ENCODE measurements around the gene SPSB1. TPM values are rescaled to one million over a fixed set of nuclear protein-coding genes. Genes with fewer than 3 reads are reported as not detected.

Gene SPSB1
- polyA plus RNA-seq, 1 donor (not counting 4 experiments of a cell fraction or from before 2014, with no cell fraction given), result 19.8 TPM

- no peaks in the 10 kb centered on the region for H3K79me2 ChIP-seq (ENCODE audit: control insufficient read depth, insufficient read depth, low read length)
- FAIRE-seq (no peak), DNase-seq (ENCODE audit: low read depth, low spot score) (no peak)
- peaks cover 3% of the 10 kb centered on the region for H3K4me1 ChIP-seq (ENCODE audit: control insufficient read depth, extremely low read depth, insufficient read depth, low read length)
- no peak for TF ChIP-seq EZH2 (IDR thresholded peaks at IDR 0.05; ENCODE audit: low read length)
- TF ChIP-seq, protein P1, sequence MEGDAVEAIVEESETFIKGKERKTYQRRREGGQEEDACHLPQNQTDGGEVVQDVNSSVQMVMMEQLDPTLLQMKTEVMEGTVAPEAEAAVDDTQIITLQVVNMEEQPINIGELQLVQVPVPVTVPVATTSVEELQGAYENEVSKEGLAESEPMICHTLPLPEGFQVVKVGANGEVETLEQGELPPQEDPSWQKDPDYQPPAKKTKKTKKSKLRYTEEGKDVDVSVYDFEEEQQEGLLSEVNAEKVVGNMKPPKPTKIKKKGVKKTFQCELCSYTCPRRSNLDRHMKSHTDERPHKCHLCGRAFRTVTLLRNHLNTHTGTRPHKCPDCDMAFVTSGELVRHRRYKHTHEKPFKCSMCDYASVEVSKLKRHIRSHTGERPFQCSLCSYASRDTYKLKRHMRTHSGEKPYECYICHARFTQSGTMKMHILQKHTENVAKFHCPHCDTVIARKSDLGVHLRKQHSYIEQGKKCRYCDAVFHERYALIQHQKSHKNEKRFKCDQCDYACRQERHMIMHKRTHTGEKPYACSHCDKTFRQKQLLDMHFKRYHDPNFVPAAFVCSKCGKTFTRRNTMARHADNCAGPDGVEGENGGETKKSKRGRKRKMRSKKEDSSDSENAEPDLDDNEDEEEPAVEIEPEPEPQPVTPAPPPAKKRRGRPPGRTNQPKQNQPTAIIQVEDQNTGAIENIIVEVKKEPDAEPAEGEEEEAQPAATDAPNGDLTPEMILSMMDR (optimal IDR thresholded peaks at IDR 0.05 in 1 of 3, IDR thresholded peaks at IDR 0.05 in 1 of 3, conservative IDR thresholded peaks at IDR 0.05 in 1 of 3; ENCODE audit: extremely low read depth in 1 of 3, insufficient read depth in 2 of 3, low read length in 3 of 3), result no peak
- no peaks in the 10 kb centered on the region for H3K9me3 ChIP-seq (ENCODE audit: control insufficient read depth, low read depth, low read length)
- no peak overlapping the region for H3K4me3 ChIP-seq (ENCODE audit: control insufficient read depth in 2 of 3, extremely low read depth in 1 of 3, insufficient read depth in 2 of 3, low read depth in 1 of 3, low read length in 3 of 3)
- no peaks in the 10 kb centered on the region for H3K36me3 ChIP-seq (ENCODE audit: control insufficient read depth in 2 of 2, extremely low read depth in 1 of 2, insufficient read depth in 2 of 2, low read length in 2 of 2)
- H4K20me1 ChIP-seq (ENCODE audit: control insufficient read depth, extremely low read depth, insufficient read depth, low read length), result no peaks in the 10 kb centered on the region
- peaks cover 9% of the 10 kb centered on the region for H3K27me3 ChIP-seq (ENCODE audit: control insufficient read depth, extremely low read depth, insufficient read depth, low read length)
- dilution Hi-C loops (cut with MboI; ENCODE audit: extremely low pct_ligation_motif_present, low sequenced_read_pairs), result no loop called here
- no peaks in the 10 kb centered on the region for H3K9me1 ChIP-seq (ENCODE audit: control insufficient read depth, extremely low read depth, insufficient read depth, low read length)
- H3K4me2 ChIP-seq (ENCODE audit: control insufficient read depth, extremely low read depth, insufficient read depth, low read depth, low read length), result no peak overlapping the region
- no peak overlapping the region for H3K27ac ChIP-seq (ENCODE audit: control insufficient read depth, insufficient read depth, low read length)
- no peak overlapping the region for H2AFZ ChIP-seq (ENCODE audit: control insufficient read depth, low read length)
- no peak overlapping the region for H3K9ac ChIP-seq (ENCODE audit: control insufficient read depth, extremely low read depth, insufficient read depth, low read length)
These were observed 90.2 kb downstream of the SPSB1 start for GRCh38 chr1:9382643-9383491.

GRCh38 chr1:9384128-9384527 is 91.4 kb downstream of the SPSB1 start:
- FAIRE-seq (no peak), DNase-seq (ENCODE audit: low read depth, low spot score) (no peak)
- H3K4me3 ChIP-seq (ENCODE audit: control insufficient read depth in 2 of 3, extremely low read depth in 1 of 3, insufficient read depth in 2 of 3, low read depth in 1 of 3, low read length in 3 of 3), result no peak overlapping the region
- no peak overlapping the region for H2AFZ ChIP-seq (ENCODE audit: control insufficient read depth, low read length)
- dilution Hi-C loops (cut with MboI; ENCODE audit: extremely low pct_ligation_motif_present, low sequenced_read_pairs), result no loop called here
- H3K9me3 ChIP-seq (ENCODE audit: control insufficient read depth, low read depth, low read length), result no peaks in the 10 kb centered on the region
- H3K4me1 ChIP-seq (ENCODE audit: control insufficient read depth, extremely low read depth, insufficient read depth, low read length), result peaks cover 3% of the 10 kb centered on the region
- peaks cover 9% of the 10 kb centered on the region for H3K27me3 ChIP-seq (ENCODE audit: control insufficient read depth, extremely low read depth, insufficient read depth, low read length)
- H3K79me2 ChIP-seq (ENCODE audit: control insufficient read depth, insufficient read depth, low read length), result no peaks in the 10 kb centered on the region
- no peaks in the 10 kb centered on the region for H4K20me1 ChIP-seq (ENCODE audit: control insufficient read depth, extremely low read depth, insufficient read depth, low read length)
- H3K4me2 ChIP-seq (ENCODE audit: control insufficient read depth, extremely low read depth, insufficient read depth, low read depth, low read length), result no peak overlapping the region
- no peak for TF ChIP-seq EZH2 (IDR thresholded peaks at IDR 0.05; ENCODE audit: low read length)
- TF ChIP-seq, protein P1 (optimal IDR thresholded peaks at IDR 0.05 in 1 of 3, IDR thresholded peaks at IDR 0.05 in 1 of 3, conservative IDR thresholded peaks at IDR 0.05 in 1 of 3; ENCODE audit: extremely low read depth in 1 of 3, insufficient read depth in 2 of 3, low read length in 3 of 3), result no peak
- no peaks in the 10 kb centered on the region for H3K9me1 ChIP-seq (ENCODE audit: control insufficient read depth, extremely low read depth, insufficient read depth, low read length)
- H3K9ac ChIP-seq (ENCODE audit: control insufficient read depth, extremely low read depth, insufficient read depth, low read length), result no peak overlapping the region
- no peaks in the 10 kb centered on the region for H3K36me3 ChIP-seq (ENCODE audit: control insufficient read depth in 2 of 2, extremely low read depth in 1 of 2, insufficient read depth in 2 of 2, low read length in 2 of 2)
- no peak overlapping the region for H3K27ac ChIP-seq (ENCODE audit: control insufficient read depth, insufficient read depth, low read length)

Data from keratinocyte (primary cell).